Activated T-cell treated with anti-CD3 and anti-CD28 coated beads, Interleukin-2, amount 50 U/mL, for 48 hours (primary cell): ENCODE measurements around the gene ATXN8OS.
"Not testable (repeated sequence)": the region's sequence is repeated elsewhere in the genome, so short reads cannot be mapped to it uniquely, and the experiment has no call there.

ENCODE experiments used
- DNase-seq, 2 experiments: peaks; one replicate each; pipeline ENCODE4 v3.0.0-alpha.2; 2020

Gene ATXN8OS

DNA sequence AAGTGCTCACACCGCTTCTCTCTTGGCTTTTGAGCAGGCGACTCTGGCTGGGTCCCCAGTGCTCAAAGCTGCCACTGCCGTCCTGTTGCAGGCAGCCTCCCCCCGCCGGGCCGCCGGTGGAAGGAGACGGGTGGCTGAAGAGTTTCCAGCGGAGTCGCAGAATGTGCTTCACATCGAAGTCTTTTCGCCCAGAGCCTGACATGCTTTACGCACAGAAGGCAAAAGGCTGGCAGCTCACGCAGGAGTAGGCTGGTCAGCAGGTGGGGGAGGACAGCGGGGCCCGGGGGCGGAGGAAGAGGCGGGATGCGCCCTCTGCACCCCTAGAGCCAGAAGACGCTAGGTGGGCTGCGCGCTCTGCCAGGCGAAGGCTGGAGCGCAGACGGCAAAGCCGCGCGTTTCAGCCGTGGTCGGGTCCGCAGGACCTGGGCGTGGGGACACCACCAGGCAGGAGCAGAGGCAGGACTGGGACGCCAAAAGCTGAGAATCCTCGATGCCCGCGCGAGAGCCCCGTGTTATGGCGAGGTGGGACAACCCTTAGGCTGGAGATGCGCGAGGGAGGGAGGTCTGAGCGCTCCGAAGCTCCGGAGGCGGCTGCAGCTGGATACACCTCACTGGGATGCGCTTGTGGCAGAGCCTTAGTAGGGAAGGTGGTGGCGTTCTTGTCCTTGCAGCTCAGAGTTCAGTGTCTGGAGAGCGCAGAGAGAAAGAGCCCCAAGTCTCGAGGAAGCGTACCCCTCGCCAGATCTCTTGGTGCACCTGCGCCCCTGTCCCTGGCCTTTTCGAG, at the start of gene ATXN8OS:
Gene ATXN8OS (plus strand): TSS at position 329 of the 784 bp plus-strand sequence.
- no peak for DNase-seq

GRCh38 chr13:70080012-70080411, 27.6 kb upstream of the ATXN8OS start:
- no peak for DNase-seq

- no peak for DNase-seq
Observed at GRCh38 chr13:70087247-70087646, 20.4 kb upstream of the ATXN8OS start.

- DNase-seq: no peak
Observed at GRCh38 chr13:70088926-70089325, 18.7 kb upstream of the ATXN8OS start.

DNA sequence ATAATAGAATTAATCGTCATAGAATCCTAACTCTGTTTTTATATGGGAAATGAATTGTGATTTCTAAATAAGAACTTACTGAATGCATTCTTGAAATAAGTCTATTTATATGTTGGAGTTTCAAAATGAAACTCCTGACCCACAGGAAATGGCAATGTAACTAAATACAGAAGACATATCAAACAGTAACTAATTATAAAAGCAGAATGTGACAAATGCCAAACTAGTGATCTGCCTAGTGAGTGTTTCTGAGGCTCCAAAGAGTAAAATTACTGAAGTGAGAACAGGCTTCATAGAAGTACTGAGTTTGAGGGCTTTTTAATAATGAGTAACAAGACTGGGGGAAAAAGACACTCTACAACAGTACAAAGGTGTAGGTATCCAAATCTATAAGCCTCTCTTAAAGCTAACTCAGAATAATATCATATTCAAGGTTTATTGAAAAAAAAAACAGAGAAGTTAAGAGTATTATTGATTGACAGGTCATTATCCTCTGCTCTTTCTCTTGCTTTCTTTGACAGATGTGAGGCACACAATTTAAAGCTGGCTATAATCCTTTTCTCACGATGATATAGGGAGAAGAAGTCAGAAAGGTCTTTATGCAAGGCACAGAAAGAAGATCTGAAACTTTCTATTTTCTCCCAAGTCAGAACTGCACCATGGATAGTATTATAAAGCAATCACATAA, 17.4 kb upstream of the ATXN8OS start:
- DNase-seq: no peak

- DNase-seq: no peak
Observed at GRCh38 chr13:70098669-70099068, 9.0 kb upstream of the ATXN8OS start.

DNA sequence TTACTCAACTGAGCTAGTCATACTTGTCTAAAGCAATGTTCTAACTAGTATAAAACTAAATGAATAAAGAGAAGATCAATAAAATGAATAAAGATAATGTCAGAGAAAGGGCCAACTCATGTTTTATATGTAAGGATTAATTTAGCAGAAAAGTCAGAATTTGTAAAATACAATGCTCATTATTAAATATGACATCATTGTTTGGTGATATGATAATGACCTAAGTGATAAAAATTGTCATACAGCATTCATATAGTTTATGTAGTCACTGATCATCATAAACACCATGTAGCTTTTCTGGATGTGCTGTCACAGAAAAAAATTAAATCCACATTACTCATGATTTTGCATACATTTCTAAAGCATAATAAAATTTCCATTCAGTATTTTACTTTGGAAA, 3.1 kb upstream of the ATXN8OS start:
- DNase-seq: no peak

GRCh38 chr13:70107125-70107497, 515 bp upstream of the ATXN8OS start:
- DNase-seq: no peak

DNA sequence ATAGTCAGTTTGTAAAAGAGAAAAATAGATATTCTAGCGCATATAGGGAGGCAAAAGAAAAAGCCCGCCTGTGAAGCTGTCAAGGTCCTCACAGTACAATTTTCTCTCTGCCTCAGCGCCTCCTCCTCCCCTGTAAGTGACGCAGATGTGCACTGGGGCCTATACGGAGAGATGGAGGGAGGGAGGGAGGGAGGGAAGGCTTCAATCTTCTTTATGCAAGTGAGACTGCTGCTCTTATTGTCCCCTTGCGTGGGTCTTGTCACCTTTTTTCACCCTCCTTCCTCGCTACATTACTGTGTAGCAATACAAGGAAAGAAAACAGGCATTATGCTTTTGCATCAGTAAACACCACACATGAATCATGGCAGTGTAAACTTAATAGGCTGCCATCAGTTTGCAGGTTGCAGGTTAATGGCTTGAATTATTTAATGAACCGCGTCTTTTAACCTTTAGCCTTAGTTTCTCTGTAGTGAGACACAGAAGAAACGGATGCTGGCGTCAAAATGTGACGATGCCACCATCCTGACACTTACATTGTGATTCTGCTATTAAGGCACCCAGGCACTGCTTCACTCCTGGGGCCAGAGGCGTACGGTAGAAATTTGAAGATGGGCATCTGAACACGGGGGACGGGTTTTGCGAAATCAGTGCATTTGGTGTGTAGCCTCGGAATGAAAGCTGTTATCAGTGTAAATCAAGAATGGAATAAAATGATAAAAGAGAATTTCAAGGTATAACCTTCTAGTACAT, 905 bp downstream of the ATXN8OS start, which contains the start of gene KLHL1:
Gene KLHL1 (minus strand): TSS at position 97 of the 750 bp plus-strand sequence. CDS start 753 bp downstream, outside the sequence.
- no peak for DNase-seq

- no peak for DNase-seq
Observed at GRCh38 chr13:70117338-70117905, 9.8 kb downstream of the ATXN8OS start.

DNA sequence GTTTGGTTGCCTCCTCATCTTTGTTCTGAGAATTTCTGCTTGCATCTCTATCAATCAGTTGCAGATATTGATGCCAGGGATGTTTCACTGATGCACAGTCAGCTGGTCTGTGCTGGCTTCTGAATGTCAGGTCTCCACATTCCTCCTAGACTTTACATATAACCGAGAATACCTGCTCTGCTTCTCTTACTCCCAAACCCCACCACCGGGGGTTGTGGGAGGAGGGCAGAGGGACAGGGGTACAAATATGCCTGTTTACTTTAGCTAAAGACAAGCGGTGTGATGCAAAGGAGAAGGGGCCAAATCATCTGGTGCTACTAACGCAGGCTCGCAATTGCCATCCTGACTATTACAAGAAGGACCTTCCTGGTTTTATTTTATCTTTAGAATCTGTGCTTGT, 18.1 kb downstream of the ATXN8OS start:
- DNase-seq: no peak

DNA sequence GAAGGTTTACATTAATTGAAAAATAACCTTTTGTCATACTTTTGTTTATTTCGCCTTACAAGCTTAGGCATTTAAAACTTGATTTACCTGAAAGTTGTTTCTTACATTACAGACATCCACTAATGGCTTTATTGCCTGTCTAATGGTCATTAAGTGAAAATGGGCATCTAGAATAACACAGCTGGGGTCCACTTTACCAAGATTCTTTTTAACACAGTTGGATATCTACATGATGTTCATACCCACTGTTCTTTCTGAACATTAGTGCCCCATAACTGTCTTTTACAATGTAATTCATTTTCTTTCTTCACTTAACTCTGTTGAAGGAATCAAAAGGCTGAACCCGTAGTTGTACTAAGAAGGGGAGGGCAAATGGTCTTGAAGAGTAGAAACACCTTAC, 20.5 kb downstream of the ATXN8OS start:
- DNase-seq: no peak

DNA sequence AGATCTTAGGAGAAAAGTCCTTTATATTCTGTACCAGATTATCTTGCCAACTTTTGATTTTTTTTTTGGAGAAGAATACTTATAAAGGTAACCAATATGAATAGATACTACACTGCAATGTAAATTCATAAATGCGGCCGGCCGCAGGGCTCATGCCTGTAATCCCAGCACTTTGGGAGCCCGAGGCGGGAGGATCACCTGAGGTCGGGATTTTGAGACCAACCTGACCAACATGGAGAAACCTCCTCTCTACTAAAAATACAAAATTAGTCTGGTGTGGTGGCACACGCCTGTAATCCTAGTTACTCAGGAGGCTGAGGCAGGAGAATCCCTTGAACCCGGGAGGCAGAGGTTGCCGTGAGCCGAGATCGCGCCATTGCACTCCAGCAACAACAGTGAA, 35.0 kb downstream of the ATXN8OS start:
- DNase-seq: not testable (repeated sequence)

- no peak for DNase-seq
Observed at GRCh38 chr13:70162141-70162540, 54.5 kb downstream of the ATXN8OS start.

GRCh38 chr13:70170689-70171088, 63.1 kb downstream of the ATXN8OS start:
- no peak for DNase-seq

DNA sequence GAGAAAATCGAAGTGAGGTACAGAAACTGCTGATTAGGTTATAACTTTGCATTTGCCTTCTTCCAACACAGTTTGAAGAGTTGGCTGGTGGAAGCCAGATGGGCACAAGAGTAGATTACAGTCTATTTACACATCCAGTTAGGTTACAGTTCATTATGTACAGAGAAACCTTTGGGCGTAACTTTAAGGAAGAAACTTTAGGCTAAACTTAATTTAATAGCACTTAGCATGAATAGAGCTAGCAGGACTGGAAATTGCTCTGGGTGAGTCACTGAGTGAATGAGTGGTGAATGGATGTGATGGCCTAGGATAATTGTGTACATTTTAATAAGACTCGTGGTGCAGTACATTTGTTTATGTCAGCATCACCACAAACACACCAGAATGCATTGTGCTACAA, 63.5 kb downstream of the ATXN8OS start:
- DNase-seq: no peak

GRCh38 chr13:70172946-70173597, 65.4 kb downstream of the ATXN8OS start:
- no peak for DNase-seq

DNA sequence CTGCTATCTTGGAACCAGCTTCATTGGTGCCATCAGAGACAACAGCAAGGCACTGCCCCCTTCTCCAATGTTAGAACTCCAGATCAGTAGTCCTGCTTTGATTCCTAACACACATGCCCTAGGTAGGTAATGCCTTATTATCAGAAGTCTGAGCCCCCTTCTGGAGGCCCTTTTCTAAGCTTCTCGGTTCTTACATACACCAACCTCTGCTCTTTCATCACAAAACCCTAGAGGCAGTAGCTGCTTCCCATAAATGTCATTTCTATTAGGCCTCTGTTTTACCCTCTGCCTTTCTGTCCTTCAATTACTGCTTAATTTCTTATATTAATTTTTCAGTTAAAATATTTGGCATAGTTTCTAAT, 66.0 kb downstream of the ATXN8OS start:
- no peak for DNase-seq

- no peak for DNase-seq
Observed at GRCh38 chr13:70178346-70178745, 70.7 kb downstream of the ATXN8OS start.
